NCI-H2107 treated with DMSO at 0.1 percent for 48 hours (cell line): ENCODE data around the gene IFIT3.

Source experiments
- DNase-seq: peaks from one replicate; lab custom pipeline; 2025; ENCODE audit not compliant: unreplicated experiment; lab: John Stamatoyannopoulos, UW

Gene IFIT3

GRCh38 chr10:89355394-89355931 lies 27.7 kb downstream of the IFIT3 start:
- DNase-seq = no peak

DNA sequence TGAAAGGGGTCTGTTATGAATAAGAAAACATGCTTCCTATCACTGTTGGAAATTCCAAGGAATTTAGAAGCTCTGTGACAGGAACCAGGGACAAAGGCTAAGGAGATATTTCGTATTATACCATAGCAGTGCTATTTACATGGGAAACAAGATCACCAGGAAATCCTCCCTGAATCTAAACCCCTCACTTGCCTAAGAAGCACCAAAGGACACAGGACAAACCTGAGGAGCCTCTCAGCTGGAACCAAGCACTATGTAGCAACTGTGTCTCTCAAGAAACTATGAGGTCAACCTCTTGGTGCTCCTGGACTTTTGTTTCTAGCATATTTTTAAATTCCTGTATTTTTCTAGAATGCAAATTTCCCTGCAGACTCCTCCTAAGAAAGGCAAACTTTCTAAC lies 29.3 kb downstream of the IFIT3 start:
- DNase-seq = no peak

- DNase-seq = no peak
Measured at GRCh38 chr10:89357975-89358374, 30.2 kb downstream of the IFIT3 start.

GRCh38 chr10:89360157-89360556 lies 32.4 kb downstream of the IFIT3 start:
- no peak for DNase-seq

DNA sequence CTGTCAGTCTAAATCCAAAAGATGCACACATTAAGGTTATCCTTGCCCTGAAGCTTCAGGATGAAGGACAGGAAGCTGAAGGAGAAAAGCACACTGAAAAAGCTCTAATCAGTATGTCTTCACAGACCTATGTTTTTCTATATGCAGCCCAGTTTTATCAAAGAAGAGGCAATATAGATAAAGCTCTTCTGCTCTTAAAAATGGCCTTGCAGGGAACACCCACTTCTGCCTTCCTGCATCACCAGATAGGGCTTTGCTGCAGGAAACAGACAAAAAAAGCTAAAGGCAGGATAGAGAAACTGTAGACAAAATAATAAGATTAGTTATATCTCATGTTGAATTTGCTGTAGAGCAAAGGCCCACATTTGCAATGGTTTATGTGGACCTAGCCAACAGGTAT lies 35.1 kb downstream of the IFIT3 start:
- no peak for DNase-seq

- no peak for DNase-seq
Measured at GRCh38 chr10:89363729-89364442, 36.1 kb downstream of the IFIT3 start.

DNA sequence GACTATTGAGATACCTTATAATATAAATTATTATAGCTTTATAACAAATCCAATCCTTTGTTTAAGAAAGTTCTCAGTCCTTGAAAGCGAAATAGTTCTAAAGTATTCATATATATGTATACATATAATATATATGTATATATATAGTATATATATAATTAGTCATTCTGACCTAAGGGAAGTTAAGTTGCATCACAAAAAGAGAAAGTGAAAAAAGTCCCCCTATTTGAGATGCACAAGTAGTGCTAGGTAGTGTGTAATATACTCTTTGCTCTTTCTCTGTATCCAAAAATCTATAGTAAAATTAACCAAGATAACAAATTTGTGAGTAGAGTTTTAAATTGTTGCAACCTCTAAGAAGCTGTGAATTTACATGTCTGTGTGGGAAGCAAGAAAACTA lies 36.7 kb downstream of the IFIT3 start:
- DNase-seq = no peak

GRCh38 chr10:89367529-89367928 lies 39.7 kb downstream of the IFIT3 start:
- DNase-seq = peak; percentile 6

GRCh38 chr10:89368129-89368528 lies 40.3 kb downstream of the IFIT3 start:
- no peak for DNase-seq

- no peak for DNase-seq
Measured at GRCh38 chr10:89369156-89370105, 41.6 kb downstream of the IFIT3 start.

- DNase-seq = no peak
Measured at GRCh38 chr10:89371079-89371478, 43.3 kb downstream of the IFIT3 start.

DNA sequence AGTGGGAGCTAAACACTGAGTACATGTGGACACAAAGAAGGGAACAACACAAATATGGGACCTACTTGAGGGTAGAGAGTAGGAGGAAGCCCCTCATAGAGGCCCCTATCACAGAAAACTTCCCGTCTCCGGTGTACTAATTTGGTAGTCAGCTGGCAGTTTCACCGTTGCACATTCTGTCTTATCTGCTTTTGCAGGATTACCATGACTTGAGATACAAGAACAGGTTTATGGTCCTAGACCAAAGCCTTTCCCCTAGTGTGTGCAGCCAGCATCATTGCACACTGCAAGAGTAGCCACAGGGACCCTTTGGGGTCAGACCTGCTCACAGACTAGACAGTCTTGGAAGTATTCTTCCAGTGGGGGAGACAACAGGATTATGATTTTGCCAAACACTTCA lies 44.2 kb downstream of the IFIT3 start:
- DNase-seq = no peak

DNA sequence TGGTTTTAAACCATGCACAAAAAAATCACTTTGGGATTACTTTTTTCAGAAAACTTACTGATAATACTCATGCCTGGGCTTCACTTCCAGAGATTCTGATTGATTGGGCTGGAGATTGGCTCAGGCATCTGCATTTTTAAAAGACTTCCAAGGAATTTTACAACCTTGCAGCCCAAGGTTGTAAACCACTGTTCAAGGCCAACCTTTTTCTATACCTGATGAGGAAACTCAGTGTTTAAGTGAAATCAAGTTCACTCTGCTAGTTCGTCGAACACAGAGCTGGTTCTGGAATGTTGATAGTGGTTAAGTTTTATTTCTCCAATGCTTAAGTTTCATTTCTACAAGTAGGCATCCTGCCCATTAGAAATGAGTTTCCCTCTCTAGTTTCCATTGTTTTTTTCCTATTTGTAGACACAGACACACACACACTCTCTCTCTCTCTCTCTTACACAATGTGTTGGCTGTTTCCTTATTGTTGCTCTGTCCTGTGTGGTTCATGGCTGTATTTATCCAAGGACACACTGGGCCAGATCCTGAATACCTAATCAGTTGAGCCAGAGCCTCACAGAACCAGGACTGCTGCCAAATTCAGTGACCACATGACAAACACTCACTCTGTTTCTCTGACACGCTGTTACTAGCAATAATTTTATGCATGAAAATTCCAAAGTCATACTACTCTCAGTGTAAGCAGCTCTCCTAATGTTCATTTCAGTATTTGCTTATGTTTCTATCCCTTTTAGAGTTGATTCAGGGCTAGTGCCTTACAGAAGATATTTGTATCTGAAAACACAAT lies 46.3 kb downstream of the IFIT3 start:
- DNase-seq = no peak

- DNase-seq = no peak
Measured at GRCh38 chr10:89374713-89375141, 46.9 kb downstream of the IFIT3 start.

DNA sequence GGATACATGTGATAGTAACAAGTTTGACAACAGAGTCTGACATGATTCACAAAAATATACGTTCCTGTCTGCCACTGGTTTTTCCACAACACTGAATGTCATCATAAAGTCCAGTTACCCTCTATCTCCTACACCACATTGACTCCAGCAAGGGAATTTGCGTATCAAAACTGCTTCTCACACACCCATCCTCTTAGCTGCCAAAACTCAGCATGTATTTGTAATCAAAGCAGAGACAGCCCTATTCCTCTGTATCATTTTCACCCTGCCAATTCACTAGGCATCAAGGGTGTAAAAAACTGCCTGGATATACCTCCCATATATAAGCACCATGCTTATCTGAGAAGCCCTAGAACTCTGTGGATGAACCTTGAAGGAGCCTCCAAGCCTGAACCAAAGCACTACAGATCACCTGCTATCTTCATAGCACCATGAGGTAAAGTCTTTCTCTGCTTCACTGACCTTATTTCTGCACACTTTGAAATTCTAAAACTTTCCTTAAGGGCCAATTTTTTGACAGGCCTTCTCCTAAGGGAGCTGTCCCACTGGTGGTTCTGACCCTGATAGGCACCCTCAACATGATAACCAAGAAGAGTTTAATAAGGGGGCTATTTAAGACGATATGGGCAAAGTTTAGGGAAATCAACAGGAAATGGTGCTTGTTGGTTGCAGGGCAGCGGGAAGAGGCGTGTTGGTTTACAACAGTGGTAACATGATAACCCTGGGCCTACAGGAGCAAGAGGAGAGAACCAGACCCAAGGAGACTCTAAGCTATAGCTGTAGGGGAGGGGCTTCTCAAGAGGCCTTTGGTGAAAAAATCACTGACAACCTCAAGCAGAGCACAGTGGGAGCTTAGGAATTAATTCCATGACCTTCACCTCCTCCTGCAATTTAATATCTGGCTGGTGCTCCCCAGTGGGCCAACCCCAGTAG lies 50.2 kb downstream of the IFIT3 start, which contains the start of gene IFIT1B:
Gene IFIT1B (plus strand): TSS at position 352 of the 933 bp plus-strand sequence. CDS start 80 bp downstream, at position 432.
- no peak for DNase-seq

DNA sequence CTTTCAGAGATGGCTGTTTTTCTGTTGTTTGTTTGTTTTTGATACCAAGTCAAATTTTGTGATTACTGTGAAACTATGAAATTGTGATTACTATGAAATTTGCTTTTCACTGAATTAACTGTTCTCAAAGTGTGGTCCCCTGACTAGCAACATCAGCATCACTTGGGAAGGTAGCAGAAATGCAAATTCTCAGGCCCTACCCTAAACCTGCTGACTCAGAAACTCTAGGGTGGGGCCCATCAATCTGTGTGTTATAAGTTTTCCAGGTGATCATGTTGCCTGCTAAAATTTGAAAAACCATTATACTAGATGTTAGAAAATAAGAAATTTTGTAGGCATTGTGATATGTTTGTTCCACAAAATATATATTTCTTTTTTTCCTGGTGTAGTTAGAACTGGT lies 51.3 kb downstream of the IFIT3 start:
- no peak for DNase-seq

DNA sequence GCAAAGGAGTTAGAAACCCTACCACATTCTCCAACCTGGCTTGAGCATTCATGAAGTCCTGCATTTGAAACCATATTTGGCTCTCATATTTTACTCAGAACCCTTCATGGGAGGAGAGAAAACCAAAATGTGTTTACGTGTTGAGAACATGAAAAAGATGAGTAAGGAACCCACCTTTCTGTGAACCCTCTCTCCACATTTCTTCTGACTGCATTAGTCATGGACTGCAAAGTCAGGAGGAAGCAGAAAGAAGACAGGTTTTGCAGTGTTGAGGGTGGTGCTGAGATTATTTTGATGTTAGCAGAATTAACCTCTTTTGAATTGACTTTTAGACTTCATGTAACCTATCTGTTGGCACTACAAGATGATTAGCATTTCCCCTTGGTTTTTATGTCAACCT lies 55.0 kb downstream of the IFIT3 start:
- no peak for DNase-seq

GRCh38 chr10:89384474-89385340 lies 56.9 kb downstream of the IFIT3 start:
- DNase-seq = no peak

DNA sequence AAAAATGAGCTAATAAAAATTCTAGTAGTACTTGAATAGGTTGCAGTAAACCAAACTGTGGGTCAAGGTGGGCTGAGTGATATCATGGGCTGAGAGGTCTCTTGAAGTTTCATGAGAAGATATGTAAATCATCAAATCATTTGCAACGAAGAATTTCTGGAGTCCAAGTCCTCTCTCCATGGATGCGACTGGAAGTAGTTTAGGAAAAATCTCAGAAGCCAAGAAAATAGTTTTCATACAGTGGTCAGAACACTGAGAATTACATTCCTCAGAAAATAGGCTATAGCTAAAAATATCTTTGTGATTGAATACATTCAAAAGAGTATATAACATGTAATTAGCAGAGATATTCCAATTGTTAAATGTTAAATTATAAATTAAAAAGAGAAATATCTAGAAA lies 61.0 kb downstream of the IFIT3 start:
- no peak for DNase-seq
